ENCODE data around the gene CCM2L. TPM values are rescaled to one million over a fixed set of nuclear protein-coding genes. Genes with fewer than 3 reads are reported as not detected.

CCM2L gene
- total RNA-seq, 1 donor, result not detected

DNA sequence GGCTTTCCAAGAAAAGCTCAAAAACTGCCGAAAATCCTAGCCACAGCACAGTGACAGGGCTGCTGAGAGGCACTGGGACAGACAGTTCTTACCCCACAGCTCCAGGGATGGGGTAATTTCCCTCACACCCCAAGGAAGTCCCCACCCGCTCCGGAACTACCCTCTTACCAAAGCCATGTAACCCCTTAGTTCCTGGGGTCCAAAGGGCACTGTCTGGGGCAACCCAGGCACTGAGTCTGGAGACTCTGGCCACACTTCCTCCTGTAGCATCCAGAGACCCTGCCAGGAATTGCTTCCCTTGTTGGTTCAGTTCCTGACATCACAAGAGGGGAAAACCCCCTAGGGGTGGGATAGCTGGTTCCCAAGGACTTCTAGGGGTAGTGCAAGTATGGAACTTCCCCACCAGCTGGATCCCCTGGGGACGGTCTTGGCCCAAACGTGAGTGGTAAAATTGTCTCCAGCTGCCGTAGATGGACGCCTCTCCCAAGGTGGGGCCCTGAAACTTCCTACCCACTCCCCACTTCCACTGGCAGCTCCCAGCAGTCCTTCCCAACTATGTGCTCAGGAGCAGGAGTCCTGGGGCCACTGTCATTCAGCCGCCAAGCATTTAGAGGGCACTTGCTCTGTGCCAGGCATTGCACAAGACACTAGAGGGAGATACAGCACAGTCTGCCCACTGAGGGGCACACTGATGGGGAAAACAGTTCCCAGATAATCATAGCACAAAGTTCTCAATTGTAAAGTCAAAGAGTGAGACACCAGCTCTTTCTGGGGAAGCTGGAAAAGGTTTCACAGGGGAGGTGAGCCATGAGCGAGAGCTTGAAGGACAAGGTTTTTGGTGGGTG is 24.6 kb downstream of the CCM2L start:
- TF ChIP-seq CTCF (IDR thresholded peaks at IDR 0.05; ENCODE audit: insufficient read depth, low read length), result no peak
- peak; percentile 10 for DNase-seq (ENCODE audit: low read depth)
- no peak overlapping the region for H3K4me3 ChIP-seq (ENCODE audit: low read depth, low read length)

- no peak for TF ChIP-seq CTCF (IDR thresholded peaks at IDR 0.05; ENCODE audit: insufficient read depth, low read length)
- DNase-seq (ENCODE audit: low read depth), result no peak
Measured at GRCh38 chr20:32035426-32035779, 25.2 kb downstream of the CCM2L start.

DNA sequence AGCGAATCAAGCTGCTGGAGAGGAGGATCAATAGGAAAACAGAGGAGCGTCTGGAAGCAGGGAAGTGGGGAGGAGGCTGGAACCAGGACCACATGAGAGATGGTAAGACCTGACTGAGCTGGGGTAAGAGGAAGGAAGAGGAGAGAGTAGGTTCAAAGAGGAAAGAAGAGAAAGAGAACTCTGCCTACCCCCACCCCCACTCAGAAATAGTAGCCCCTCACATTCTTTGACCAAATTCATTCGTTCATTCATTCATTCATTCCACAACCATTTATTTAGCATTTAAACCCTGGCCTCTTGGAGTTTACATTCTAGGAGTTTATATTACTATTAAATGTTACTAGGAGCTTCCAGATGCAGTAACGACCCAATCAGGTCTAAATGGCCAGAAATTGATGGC is 26.0 kb downstream of the CCM2L start:
- no peak for DNase-seq (ENCODE audit: low read depth)
- TF ChIP-seq CTCF (IDR thresholded peaks at IDR 0.05; ENCODE audit: insufficient read depth, low read length), result no peak
- no peak overlapping the region for H3K4me3 ChIP-seq (ENCODE audit: low read depth, low read length)

More at GRCh38 chr20:32035426-32035779, 25.2 kb downstream of the CCM2L start:
- no peak overlapping the region for H3K4me3 ChIP-seq (ENCODE audit: low read depth, low read length)

DNA sequence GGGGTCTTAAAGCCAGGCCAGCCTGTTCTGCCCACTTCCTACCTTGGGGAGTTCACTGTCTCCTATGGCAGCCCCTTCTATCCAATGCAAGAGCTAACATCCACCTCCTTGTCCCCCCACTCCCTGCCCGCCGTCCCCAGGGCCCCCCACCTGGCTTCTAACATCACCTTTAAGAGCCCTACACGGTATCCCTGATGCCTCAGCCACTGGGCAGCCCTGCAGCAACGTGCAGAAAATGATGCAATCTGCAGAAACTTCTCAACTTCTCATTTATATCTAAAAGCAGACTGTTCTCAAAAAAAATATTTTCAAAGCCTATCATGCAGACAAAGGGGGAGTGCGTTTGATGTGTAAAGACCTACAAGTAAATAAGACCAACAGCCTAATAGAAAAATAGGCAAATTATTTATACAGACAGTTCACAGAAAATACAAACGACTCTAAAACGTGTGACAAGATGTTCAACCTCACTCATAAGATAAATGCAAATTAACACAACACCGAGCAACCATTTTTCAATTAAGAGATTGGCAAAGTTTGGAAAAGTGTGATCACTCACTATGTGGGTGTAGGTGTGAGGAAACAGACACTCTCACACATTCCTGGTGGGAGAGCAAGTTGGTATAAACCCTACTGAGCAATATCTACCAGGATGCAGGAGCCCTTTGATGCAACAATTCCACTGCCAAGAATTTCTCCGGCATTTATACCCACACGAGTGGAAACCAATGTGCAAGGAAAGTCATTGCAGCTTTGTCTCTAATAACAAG is 26.7 kb downstream of the CCM2L start:
- H3K4me3 ChIP-seq (ENCODE audit: low read depth, low read length), result no peak overlapping the region
- DNase-seq (ENCODE audit: low read depth), result peak; percentile 73

GRCh38 chr20:32037929-32038328 is 27.7 kb downstream of the CCM2L start:
- H3K4me3 ChIP-seq (ENCODE audit: low read depth, low read length), result no peak overlapping the region
- TF ChIP-seq CTCF (IDR thresholded peaks at IDR 0.05; ENCODE audit: insufficient read depth, low read length), result no peak
- peak; percentile 72 for DNase-seq (ENCODE audit: low read depth)

More for the DNA sequence above, 26.7 kb downstream of the CCM2L start:
- no peak for TF ChIP-seq CTCF (IDR thresholded peaks at IDR 0.05; ENCODE audit: insufficient read depth, low read length)

- no peak overlapping the region for H3K4me3 ChIP-seq (ENCODE audit: low read depth, low read length)
- no peak for DNase-seq (ENCODE audit: low read depth)
- no peak for TF ChIP-seq CTCF (IDR thresholded peaks at IDR 0.05; ENCODE audit: insufficient read depth, low read length)
Measured at GRCh38 chr20:32040142-32040953, 30.1 kb downstream of the CCM2L start.
